Measurements from ENCODE around the gene C19orf53.

The C19orf53 gene

GRCh38 chr19:13796301-13797057 is 22.2 kb downstream of the C19orf53 start:
- DNase-seq (ENCODE audit: low read depth): no peak

- DNase-seq (ENCODE audit: low read depth): no peak
Observed at GRCh38 chr19:13797058-13797440, 22.8 kb downstream of the C19orf53 start.

GRCh38 chr19:13797870-13798269 is 23.6 kb downstream of the C19orf53 start:
- DNase-seq (ENCODE audit: low read depth): no peak

DNA sequence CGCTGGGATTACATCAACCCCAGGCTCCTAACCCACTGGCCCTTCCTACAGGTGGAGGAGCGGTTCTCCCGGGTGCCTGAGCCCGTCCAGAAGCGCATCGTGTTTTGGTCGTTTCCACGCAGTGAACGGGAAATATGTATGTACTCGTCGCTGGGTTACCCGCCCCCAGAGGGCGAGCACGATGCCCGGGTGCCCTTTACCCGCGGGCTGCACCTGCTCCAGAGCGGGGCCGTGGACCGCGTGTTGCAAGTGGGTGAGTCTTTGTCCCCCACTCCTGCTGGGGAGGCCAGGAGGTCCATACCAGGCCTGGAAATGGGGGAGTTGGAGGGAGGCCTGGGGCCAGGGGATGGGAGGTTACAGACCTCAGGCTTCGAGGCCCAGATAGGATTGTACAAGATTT is 25.4 kb downstream of the C19orf53 start:
- no peak for DNase-seq (ENCODE audit: low read depth)

- no peak for DNase-seq (ENCODE audit: low read depth)
Observed at GRCh38 chr19:13803038-13803437, 28.8 kb downstream of the C19orf53 start.

DNA sequence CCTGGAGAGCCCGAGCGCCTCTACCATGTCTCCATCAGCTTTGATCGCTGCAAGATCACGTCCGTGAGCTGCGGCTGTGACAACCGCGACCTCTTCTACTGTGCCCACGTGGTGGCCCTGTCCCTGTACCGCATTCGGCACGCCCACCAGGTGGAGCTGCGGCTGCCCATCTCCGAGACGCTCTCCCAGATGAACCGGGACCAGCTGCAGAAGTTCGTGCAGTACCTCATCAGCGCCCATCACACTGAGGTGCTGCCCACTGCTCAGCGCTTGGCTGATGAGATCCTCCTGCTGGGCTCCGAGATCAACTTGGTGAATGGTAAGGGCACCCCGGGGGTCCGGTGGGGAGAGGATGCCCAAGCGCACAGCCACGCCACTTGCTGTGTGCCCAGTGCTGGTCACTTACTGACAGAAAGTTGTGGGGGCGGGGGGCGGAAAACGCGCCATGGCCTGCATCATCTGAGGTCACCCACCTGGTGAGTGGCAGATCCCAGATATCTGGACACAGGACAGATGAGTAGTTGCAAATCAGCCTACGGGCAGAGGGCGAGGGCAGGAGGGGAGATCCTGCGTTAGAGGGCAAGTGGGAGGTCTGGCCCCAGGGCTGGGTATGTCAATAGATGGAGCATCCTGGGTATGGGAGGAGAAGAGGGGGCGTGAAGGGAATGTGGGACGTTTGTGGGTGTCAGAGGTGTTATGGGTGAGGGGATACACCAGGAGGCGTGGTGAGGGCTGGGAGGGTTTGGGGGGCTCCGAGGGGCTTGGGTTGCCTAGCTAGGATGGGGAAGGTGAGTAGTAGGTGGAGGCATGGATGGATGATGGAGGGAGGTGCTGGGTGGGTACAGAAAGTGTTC is 30.8 kb downstream of the C19orf53 start:
- DNase-seq (ENCODE audit: low read depth): no peak

DNA sequence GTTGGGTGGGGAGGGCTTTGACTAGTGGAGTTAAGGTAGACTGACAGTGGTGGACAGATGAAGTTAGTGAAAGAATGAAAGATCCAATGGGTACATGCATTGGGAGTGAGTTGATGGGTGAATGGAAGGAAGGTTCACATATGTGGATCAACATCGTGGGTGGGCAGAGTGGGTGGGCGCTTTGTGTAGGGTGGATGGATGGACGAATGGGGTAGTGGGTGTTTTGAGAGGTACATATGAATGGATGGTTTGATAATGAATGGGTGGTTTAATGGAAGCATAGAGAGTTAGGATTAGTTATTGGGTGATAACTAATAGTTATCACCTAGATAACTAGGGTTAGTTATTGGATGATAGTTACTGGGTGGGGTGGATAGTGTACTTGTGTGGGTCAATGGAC is 32.5 kb downstream of the C19orf53 start:
- DNase-seq (ENCODE audit: low read depth): no peak

- no peak for DNase-seq (ENCODE audit: low read depth)
Observed at GRCh38 chr19:13807421-13808021, 33.3 kb downstream of the C19orf53 start.

DNA sequence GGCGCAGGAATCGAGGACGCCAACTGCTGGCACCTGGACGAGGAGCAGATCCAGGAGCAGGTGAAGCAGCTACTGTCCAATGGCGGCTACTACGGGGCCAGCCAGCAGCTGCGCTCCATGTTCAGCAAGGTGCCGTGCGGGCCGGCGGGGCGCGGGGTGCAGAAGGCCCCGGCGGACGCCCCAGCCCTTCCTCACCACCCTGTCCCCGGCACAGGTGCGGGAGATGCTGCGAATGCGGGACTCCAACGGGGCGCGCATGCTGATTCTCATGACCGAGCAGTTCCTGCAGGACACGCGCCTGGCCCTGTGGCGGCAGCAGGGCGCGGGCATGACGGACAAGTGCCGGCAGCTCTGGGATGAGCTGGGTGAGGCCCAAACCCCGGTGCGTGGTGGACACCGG is 34.6 kb downstream of the C19orf53 start:
- no peak for DNase-seq (ENCODE audit: low read depth)

DNA sequence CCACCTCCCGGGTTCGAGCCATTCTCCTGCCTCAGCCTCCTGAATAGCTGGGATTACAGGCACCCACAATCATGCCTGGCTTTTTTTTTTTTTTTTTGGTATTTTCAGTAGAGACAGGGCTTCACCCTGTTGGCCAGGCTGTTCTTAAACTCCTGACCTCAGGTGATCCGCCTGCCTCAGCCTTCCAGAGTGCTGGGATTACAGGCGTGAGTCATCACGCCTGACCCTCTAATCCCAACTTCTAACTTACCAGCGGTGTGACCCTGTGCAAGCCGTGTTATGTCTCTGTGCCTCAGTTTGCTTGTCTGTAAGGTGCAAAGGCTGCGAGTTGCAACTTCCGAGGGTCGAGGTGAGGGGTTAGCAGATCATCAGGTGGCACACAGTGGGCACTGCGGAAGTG is 38.3 kb downstream of the C19orf53 start:
- no peak for DNase-seq (ENCODE audit: low read depth)

GRCh38 chr19:13813147-13813546 is 38.9 kb downstream of the C19orf53 start:
- DNase-seq (ENCODE audit: low read depth): no peak

DNA sequence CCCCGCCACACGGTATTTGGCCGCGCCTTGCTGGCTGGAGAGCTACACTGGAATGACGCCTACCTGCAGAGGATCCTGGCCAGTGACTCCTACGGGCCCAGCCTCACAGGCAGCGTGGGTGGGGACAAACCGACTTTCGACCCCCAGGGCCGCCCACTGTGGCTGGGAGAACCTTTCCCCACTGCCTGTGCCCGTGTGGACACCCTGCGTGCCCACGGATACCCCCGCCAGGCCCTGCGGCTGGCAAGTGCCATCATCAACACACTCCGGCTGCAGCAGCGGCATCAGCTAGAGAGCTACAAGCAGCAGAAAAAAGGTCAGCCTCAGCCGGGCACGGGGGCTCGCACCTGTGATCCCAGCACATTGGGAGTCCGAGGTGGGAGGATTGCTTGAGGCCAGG is 40.3 kb downstream of the C19orf53 start:
- DNase-seq (ENCODE audit: low read depth): no peak

- no peak for DNase-seq (ENCODE audit: low read depth)
Observed at GRCh38 chr19:13817018-13817614, 42.9 kb downstream of the C19orf53 start.

DNA sequence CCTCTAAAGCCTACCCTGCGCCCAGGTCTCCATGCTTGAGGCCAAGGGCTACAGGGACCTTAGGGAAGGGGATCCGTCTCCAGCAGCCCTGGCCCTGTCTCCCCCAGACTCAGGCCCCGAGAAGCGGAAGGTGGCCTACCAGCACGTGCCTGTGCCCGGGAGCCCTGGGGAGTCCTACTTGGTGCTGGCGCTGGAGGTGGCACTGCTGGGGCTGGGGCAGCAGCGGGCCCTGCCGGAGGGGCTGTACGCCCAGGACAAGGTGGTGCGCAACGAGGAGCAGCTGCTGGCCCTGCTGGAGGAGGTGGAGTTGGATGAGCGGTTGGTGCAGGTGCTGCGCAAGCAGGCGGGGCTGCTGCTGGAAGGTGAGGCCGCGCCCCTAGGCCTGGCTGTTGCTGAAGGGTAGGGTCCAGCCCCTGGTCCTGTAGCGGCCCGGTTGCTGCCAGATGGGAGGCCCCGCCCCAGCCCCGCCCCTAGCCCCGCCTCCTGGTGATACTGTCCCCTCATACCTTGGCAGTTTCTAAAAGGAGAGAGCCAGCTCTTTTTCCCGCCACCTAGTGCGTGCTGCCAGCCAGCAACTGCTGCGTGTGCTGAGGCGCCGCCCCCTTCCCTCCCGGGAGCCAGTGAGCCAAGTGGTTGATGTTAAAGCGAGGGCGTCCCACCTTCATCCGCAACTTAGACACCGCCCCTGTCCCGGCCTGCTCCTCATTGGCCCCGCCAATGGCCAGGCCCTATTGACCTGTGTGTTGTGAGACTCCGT is 43.5 kb downstream of the C19orf53 start:
- no peak for DNase-seq (ENCODE audit: low read depth)

- no peak for DNase-seq (ENCODE audit: low read depth)
Observed at GRCh38 chr19:13819238-13819637, 45.0 kb downstream of the C19orf53 start.

- no peak for DNase-seq (ENCODE audit: low read depth)
Observed at GRCh38 chr19:13821292-13821691, 47.0 kb downstream of the C19orf53 start.

- DNase-seq (ENCODE audit: low read depth): no peak
Observed at GRCh38 chr19:13823256-13823655, 49.0 kb downstream of the C19orf53 start.

- DNase-seq (ENCODE audit: low read depth): no peak
Observed at GRCh38 chr19:13823901-13824300, 49.6 kb downstream of the C19orf53 start.

DNA sequence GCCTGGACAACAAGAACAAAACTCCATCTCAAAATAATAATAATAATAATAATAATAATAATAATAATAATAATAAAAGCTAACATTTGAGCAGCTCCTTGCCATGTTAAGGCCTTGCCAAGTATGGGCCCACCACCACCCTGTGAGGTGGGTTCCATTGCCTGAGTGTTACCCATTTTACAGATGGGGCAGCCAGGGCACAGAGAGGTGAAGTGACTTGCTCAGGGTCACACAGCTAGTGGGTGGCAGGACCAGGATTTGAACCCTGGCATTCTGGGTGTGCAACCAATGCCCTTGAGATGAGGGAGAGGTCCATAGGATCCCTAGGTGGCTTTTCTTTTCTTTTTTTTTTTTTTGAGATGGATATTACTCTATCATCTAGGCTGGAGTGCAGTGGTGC is 50.4 kb downstream of the C19orf53 start:
- no peak for DNase-seq (ENCODE audit: low read depth)

DNA sequence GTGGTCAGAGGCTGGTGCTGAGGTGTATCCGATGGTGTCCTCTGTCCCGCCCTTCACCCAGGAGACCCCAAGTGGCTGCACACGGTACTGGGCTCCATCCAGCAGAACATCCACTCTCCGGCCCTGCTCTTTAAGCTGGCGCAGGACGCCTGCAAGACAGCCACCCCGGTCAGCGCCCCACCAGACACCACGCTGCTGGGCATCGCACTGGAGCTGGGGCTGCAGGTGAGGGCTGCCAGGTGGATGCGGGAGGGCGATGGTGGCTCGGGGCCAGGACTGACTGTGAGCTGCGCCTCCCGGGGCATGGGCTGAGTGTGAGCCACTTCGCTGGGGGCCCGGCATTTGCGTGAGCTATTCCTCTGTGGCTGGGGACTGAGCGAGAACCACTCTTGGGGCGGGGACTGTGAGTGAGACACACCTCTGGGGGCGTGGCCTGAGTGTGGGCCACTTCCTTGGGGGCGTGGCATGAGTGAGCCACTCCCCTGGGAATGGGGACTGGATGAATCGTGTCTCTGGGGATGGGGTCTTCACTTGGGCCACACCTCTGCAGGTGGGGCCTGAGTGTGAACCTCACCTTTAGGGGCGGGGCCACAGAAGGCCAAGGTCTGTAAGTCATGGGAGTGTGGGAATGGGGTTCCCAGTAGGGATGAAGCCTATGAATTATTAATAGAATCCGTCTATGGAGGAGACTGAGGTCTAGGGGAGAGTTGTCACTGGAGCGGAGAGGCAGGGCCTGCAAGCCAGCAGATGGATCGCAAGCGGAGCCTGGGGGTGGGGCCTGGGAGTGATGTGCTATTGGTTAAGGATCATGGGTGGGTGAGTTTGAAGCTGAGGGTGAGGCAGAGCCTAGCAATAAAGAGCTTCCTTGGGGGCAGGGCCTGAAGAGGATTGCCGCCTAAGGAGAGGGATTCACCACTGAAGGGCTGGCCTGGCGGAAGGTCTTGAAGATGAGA is 51.5 kb downstream of the C19orf53 start:
- DNase-seq (ENCODE audit: low read depth): no peak
